ENCODE results near the gene PLCB1. TPM values are rescaled to one million over a fixed set of nuclear protein-coding genes. Genes with fewer than 3 reads are reported as not detected.
"Not testable (repeated sequence)": the region's sequence is repeated elsewhere in the genome, so short reads cannot be mapped to it uniquely, and the experiment has no call there.

The PLCB1 gene
- total RNA-seq, 2 experiments from 2014 or later: 3.1 to 3.6 TPM

GRCh38 chr20:8342391-8342790, 210.3 kb downstream of the PLCB1 start:
- no peak for ATAC-seq
- H3K27ac Mint-ChIP-seq: no peak overlapping the region
- H3K4me1 Mint-ChIP-seq (ENCODE audit: low read depth): no peaks in the 10 kb centered on the region
- no peaks in the 10 kb centered on the region for H3K9me3 Mint-ChIP-seq
- H3K36me3 Mint-ChIP-seq (ENCODE audit: low read depth): no peaks in the 10 kb centered on the region
- CTCF ChIA-PET: no interaction called here
- no peak for DNase-seq
- intact Hi-C loops (cut with micrococcal nuclease): no loop called here
- no peak overlapping the region for H3K4me3 Mint-ChIP-seq
- no peaks in the 10 kb centered on the region for H3K27me3 Mint-ChIP-seq
- POLR2A ChIA-PET: no interaction called here
- no peak for TF ChIP-seq CTCF (IDR thresholded peaks at IDR 0.05)

GRCh38 chr20:8344106-8344505, 212.0 kb downstream of the PLCB1 start:
- DNase-seq (no peak), ATAC-seq (no peak)
- ChIA-PET POLR2A (no interaction called here), CTCF (no interaction called here)
- no peak for TF ChIP-seq CTCF (IDR thresholded peaks at IDR 0.05)
- H3K27me3 Mint-ChIP-seq: no peaks in the 10 kb centered on the region
- intact Hi-C loops (cut with micrococcal nuclease): no loop called here
- H3K4me3 Mint-ChIP-seq: no peak overlapping the region
- H3K36me3 Mint-ChIP-seq (ENCODE audit: low read depth): no peaks in the 10 kb centered on the region
- H3K27ac Mint-ChIP-seq: no peak overlapping the region
- no peaks in the 10 kb centered on the region for H3K9me3 Mint-ChIP-seq
- no peaks in the 10 kb centered on the region for H3K4me1 Mint-ChIP-seq (ENCODE audit: low read depth)

- Mint-ChIP-seq H3K4me1 (ENCODE audit: low read depth) (no peaks in the 10 kb centered on the region), H3K27ac (no peak overlapping the region), H3K36me3 (ENCODE audit: low read depth) (no peaks in the 10 kb centered on the region), H3K4me3 (no peak overlapping the region), H3K9me3 (no peaks in the 10 kb centered on the region), H3K27me3 (no peaks in the 10 kb centered on the region)
- intact Hi-C loops (cut with micrococcal nuclease): no loop called here
- POLR2A ChIA-PET: interaction anchor here (0.7 kb wide), 1 partner anchor 447 kb away, joined by 3 read pairs; no protein-coding TSS in a partner anchor
- no peak for TF ChIP-seq CTCF (IDR thresholded peaks at IDR 0.05)
- CTCF ChIA-PET: no interaction called here
- ATAC-seq (no peak), DNase-seq (no peak)
These were observed 212.6 kb downstream of the PLCB1 start for GRCh38 chr20:8344631-8345030.

GRCh38 chr20:8346700-8347270, 214.7 kb downstream of the PLCB1 start:
- H3K27me3 Mint-ChIP-seq: no peaks in the 10 kb centered on the region
- ChIA-PET POLR2A (no interaction called here), CTCF (interaction anchor here (0.7 to 1.4 kb wide), 3 partner anchors 10 to 376 kb away, joined by 3 read pairs; no protein-coding TSS in a partner anchor)
- intact Hi-C loops (cut with micrococcal nuclease): no loop called here
- no peak for TF ChIP-seq CTCF (IDR thresholded peaks at IDR 0.05)
- no peaks in the 10 kb centered on the region for H3K4me1 Mint-ChIP-seq (ENCODE audit: low read depth)
- H3K4me3 Mint-ChIP-seq: no peak overlapping the region
- no peaks in the 10 kb centered on the region for H3K36me3 Mint-ChIP-seq (ENCODE audit: low read depth)
- no peaks in the 10 kb centered on the region for H3K9me3 Mint-ChIP-seq
- ATAC-seq: no peak
- no peak for DNase-seq
- H3K27ac Mint-ChIP-seq: no peak overlapping the region

- H3K4me3 Mint-ChIP-seq; CTCF ChIA-PET; ATAC-seq; POLR2A ChIA-PET; H3K27me3 Mint-ChIP-seq; H3K9me3 Mint-ChIP-seq; DNase-seq; H3K4me1 Mint-ChIP-seq (ENCODE audit: low read depth); intact Hi-C loops (cut with micrococcal nuclease); H3K36me3 Mint-ChIP-seq (ENCODE audit: low read depth); H3K27ac Mint-ChIP-seq: not testable (repeated sequence)
These were observed 218.2 kb downstream of the PLCB1 start for GRCh38 chr20:8350225-8350624.
